ENCODE results near the gene CRACR2B.

The CRACR2B gene

GRCh38 chr11:826836-827145 is 928 bp upstream of the CRACR2B start:
- H3F3A ChIP-seq (ENCODE audit: control insufficient read depth, insufficient read depth): no peaks in the 10 kb centered on the region; the same call in 1 of the 2 replicates
- peak overlapping the region; percentile 75 for H3K4me3 ChIP-seq (ENCODE audit: low read length)
- H4K20me1 ChIP-seq (ENCODE audit: control insufficient read depth, insufficient read depth, low read depth, low read length): no peaks in the 10 kb centered on the region; the same call in 1 of the 2 replicates
- H3K4me2 ChIP-seq (ENCODE audit: low read length): peak overlapping the region; percentile 90
- H3K27ac ChIP-seq (ENCODE audit: low read depth, low read length): no peak overlapping the region
- H3K9me2 ChIP-seq (replicated peaks; ENCODE audit: control insufficient read depth, low read length): no peaks in the 10 kb centered on the region
- no peaks in the 10 kb centered on the region for H3K79me2 ChIP-seq (ENCODE audit: control insufficient read depth, low read length)
- H3K36me3 ChIP-seq (ENCODE audit: control insufficient read depth, low read length): peaks cover 10% of the 10 kb centered on the region
- peaks cover 51% of the 10 kb centered on the region for H3K4me1 ChIP-seq (ENCODE audit: control insufficient read depth, low read length)
- peaks cover 50% of the 10 kb centered on the region for H3K27me3 ChIP-seq (ENCODE audit: control insufficient read depth, low read length)
- no peaks in the 10 kb centered on the region for H3K9me3 ChIP-seq (ENCODE audit: control insufficient read depth, insufficient read depth, low read length)
- no peak; the same call in 1 of the 2 replicates for TF ChIP-seq EZH2phosphoT487 (IDR thresholded peaks at IDR 0.05; ENCODE audit: borderline replicate concordance, low read length)
- no peak for TF ChIP-seq CTCF (IDR thresholded peaks at IDR 0.05; ENCODE audit: low read depth, low read length, poor library complexity, severe bottlenecking)

- H3K4me2 ChIP-seq (ENCODE audit: low read length): peak overlapping the region; percentile 90
- no peaks in the 10 kb centered on the region; the same call in 1 of the 2 replicates for H3F3A ChIP-seq (ENCODE audit: control insufficient read depth, insufficient read depth)
- H3K4me3 ChIP-seq (ENCODE audit: low read length): peak overlapping the region; percentile 75
- no peak overlapping the region for H3K27ac ChIP-seq (ENCODE audit: low read depth, low read length)
- TF ChIP-seq EZH2phosphoT487 (IDR thresholded peaks at IDR 0.05; ENCODE audit: borderline replicate concordance, low read length) (peak; percentile 2; the same call in 1 of the 2 replicates), CTCF (IDR thresholded peaks at IDR 0.05; ENCODE audit: low read depth, low read length, poor library complexity, severe bottlenecking) (no peak)
- H3K27me3 ChIP-seq (ENCODE audit: control insufficient read depth, low read length): peaks cover 56% of the 10 kb centered on the region
- H3K4me1 ChIP-seq (ENCODE audit: control insufficient read depth, low read length): peaks cover 53% of the 10 kb centered on the region
- H3K36me3 ChIP-seq (ENCODE audit: control insufficient read depth, low read length): peaks cover 10% of the 10 kb centered on the region
- H3K79me2 ChIP-seq (ENCODE audit: control insufficient read depth, low read length): no peaks in the 10 kb centered on the region
- no peaks in the 10 kb centered on the region; the same call in 1 of the 2 replicates for H4K20me1 ChIP-seq (ENCODE audit: control insufficient read depth, insufficient read depth, low read depth, low read length)
- H3K9me2 ChIP-seq (replicated peaks; ENCODE audit: control insufficient read depth, low read length): no peaks in the 10 kb centered on the region
- no peaks in the 10 kb centered on the region for H3K9me3 ChIP-seq (ENCODE audit: control insufficient read depth, insufficient read depth, low read length)
These were observed 398 bp upstream of the CRACR2B start for GRCh38 chr11:827146-827896.

GRCh38 chr11:828506-829175 is 922 bp downstream of the CRACR2B start:
- Histone ChIP-seq H3K36me3 (ENCODE audit: control insufficient read depth, low read length) (peaks cover 10% of the 10 kb centered on the region), H3K4me2 (ENCODE audit: low read length) (no peak overlapping the region), H3K27me3 (ENCODE audit: control insufficient read depth, low read length) (peaks cover 64% of the 10 kb centered on the region), H3K27ac (ENCODE audit: low read depth, low read length) (no peak overlapping the region), H3K9me2 (replicated peaks; ENCODE audit: control insufficient read depth, low read length) (no peaks in the 10 kb centered on the region), H3K4me3 (ENCODE audit: low read length) (no peak overlapping the region), H4K20me1 (ENCODE audit: control insufficient read depth, insufficient read depth, low read depth, low read length) (no peaks in the 10 kb centered on the region; the same call in 1 of the 2 replicates), H3K79me2 (ENCODE audit: control insufficient read depth, low read length) (no peaks in the 10 kb centered on the region), H3K4me1 (ENCODE audit: control insufficient read depth, low read length) (peaks cover 61% of the 10 kb centered on the region), H3F3A (ENCODE audit: control insufficient read depth, insufficient read depth) (no peaks in the 10 kb centered on the region; the same call in 1 of the 2 replicates), H3K9me3 (ENCODE audit: control insufficient read depth, insufficient read depth, low read length) (no peaks in the 10 kb centered on the region)
- TF ChIP-seq CTCF (IDR thresholded peaks at IDR 0.05; ENCODE audit: low read depth, low read length, poor library complexity, severe bottlenecking) (no peak), EZH2phosphoT487 (IDR thresholded peaks at IDR 0.05; ENCODE audit: borderline replicate concordance, low read length) (no peak)

All from DOHH2 (cell line).